Naive thymus-derived CD4-positive, alpha-beta T cell (primary cell): ENCODE results near the gene STAT6. TPM values are rescaled to one million over a fixed set of nuclear protein-coding genes. Genes with fewer than 3 reads are reported as not detected.

Experiments
- ATAC-seq: fragments of 150-1000 bp; cut with Tn5 transposase; 2 replicates; pipeline ENCODE4 v1.10.0; 2021; ENCODE audit warnings: mild to moderate bottlenecking, moderate library complexity
- CTCF ChIA-PET: fragments of 350-600 bp; sonication (Branson Sonifier 250); formaldehyde crosslinking; loops from one replicate; lab custom pipeline; 2021; ENCODE audit warnings: antibody characterized with exemption; lab: Charles Lee
- POLR2A ChIA-PET: fragments of 350-600 bp; sonication (Branson Sonifier 250); formaldehyde crosslinking; loops from one replicate; lab custom pipeline; 2021; ENCODE audit warnings: antibody characterized with exemption, inconsistent platforms; lab: Charles Lee
- DNase-seq, 9 donors: peaks; one replicate each; pipeline versions ENCODE4 v3.0.0 to v3.0.0-alpha.2; 2020 to 2022; ENCODE audit warnings: mixed read lengths in 1 of 9
- H3K27ac ChIP-seq: one replicate; pipeline ENCODE4 v1.7.0; 2013; ENCODE audit warnings: mild to moderate bottlenecking, low read depth, low read length, moderate library complexity
- H3K27me3 ChIP-seq, 2 donors: one replicate each; pipeline ENCODE4 v1.7.0; 2013; ENCODE audit warnings: low read length in 2 of 2, mild to moderate bottlenecking in 2 of 2, moderate library complexity in 2 of 2; ENCODE audit not compliant: control insufficient read depth in 2 of 2, insufficient read depth in 2 of 2
- H3K36me3 ChIP-seq, 3 experiments: 1 replicate in 2 of 3; 2 replicates in 1 of 3; pipeline ENCODE4 v1.7.0; 2013; ENCODE audit warnings: low read length in 3 of 3, mild to moderate bottlenecking in 3 of 3, moderate library complexity in 1 of 3; ENCODE audit not compliant: insufficient read depth in 3 of 3, control insufficient read depth in 2 of 3
- H3K4me1 ChIP-seq, 2 donors: one replicate each; pipeline ENCODE4 v1.7.0; 2013; ENCODE audit warnings: low read length in 2 of 2, mild to moderate bottlenecking in 2 of 2, moderate library complexity in 1 of 2; ENCODE audit not compliant: control insufficient read depth in 2 of 2, insufficient read depth in 2 of 2
- H3K4me3 ChIP-seq: 2 replicates; pipeline ENCODE4 v1.7.0; 2013; ENCODE audit warnings: mild to moderate bottlenecking, low read length
- H3K9me3 ChIP-seq, 3 experiments: 1 replicate in 2 of 3; 2 replicates in 1 of 3; pipeline ENCODE4 v1.7.0; 2013; ENCODE audit warnings: low read length in 3 of 3; ENCODE audit not compliant: control insufficient read depth in 2 of 3
- H3K27ac Mint-ChIP-seq, 9 donors: one replicate each; pipeline ENCODE4 v1.8.0; 2020 to 2022; ENCODE audit warnings: mixed read lengths in 9 of 9, mild to moderate bottlenecking in 8 of 9, moderate library complexity in 5 of 9, inconsistent platforms in 2 of 9
- H3K27me3 Mint-ChIP-seq, 5 donors: one replicate each; pipeline ENCODE4 v1.8.0; 2021 to 2022; ENCODE audit warnings: mixed read lengths in 5 of 5, mild to moderate bottlenecking in 1 of 5
- H3K36me3 Mint-ChIP-seq, 5 donors: one replicate each; pipeline ENCODE4 v1.8.0; 2020 to 2022; ENCODE audit warnings: mixed read lengths in 5 of 5, mild to moderate bottlenecking in 3 of 5, inconsistent platforms in 1 of 5
- H3K4me1 Mint-ChIP-seq, 7 donors: one replicate each; pipeline ENCODE4 v1.8.0; 2020 to 2022; ENCODE audit warnings: mixed read lengths in 7 of 7, mild to moderate bottlenecking in 3 of 7, inconsistent platforms in 1 of 7
- H3K4me3 Mint-ChIP-seq, 10 donors: one replicate each; pipeline ENCODE4 v1.8.0; 2020 to 2022; ENCODE audit warnings: mild to moderate bottlenecking in 10 of 10, mixed read lengths in 10 of 10, moderate library complexity in 6 of 10, inconsistent platforms in 2 of 10
- H3K9me3 Mint-ChIP-seq, 11 donors: one replicate each; pipeline ENCODE4 v1.8.0; 2020 to 2022; ENCODE audit warnings: mixed read lengths in 11 of 11, mild to moderate bottlenecking in 4 of 11, inconsistent platforms in 1 of 11, moderate library complexity in 1 of 11
- intact Hi-C, 2 donors: fragments of 100-400 bp; cut with micrococcal nuclease; formaldehyde crosslinking; loops; one replicate each; pipeline ENCODE4 v1.15.1; 2023
- polyA plus RNA-seq, 2 donors: library from polyadenylated mRNA; unstranded; fragments of 300-500 nt; fragmentation: Illumina TruSeq; gene quantifications; one replicate each; pipeline ENCODE4 v1.2.3, GENCODE V29; 2021
- total RNA-seq, 6 experiments: library from RNA in 5 of 6; stranded (reverse) in 5 of 6; gene quantifications; 1 replicate in 5 of 6; 2 replicates in 1 of 6; pipeline ENCODE4 v1.2.3 and lab custom pipeline; 2021 to 2026

The STAT6 gene
- total and polyA plus RNA-seq, 7 experiments from 2014 or later = 99.3 to 403 (median 231) TPM

GRCh38 chr12:57133013-57133569 lies 21.9 kb upstream of the STAT6 start:
- POLR2A ChIA-PET = no interaction called here
- Histone ChIP-seq H3K27ac (no peak overlapping the region), H3K4me3 (no peak overlapping the region), H3K27me3 (peaks cover 0 to 5% of the 10 kb centered on the region in 2 donors), H3K4me1 (no peaks in the 10 kb centered on the region), H3K9me3 (no peaks in the 10 kb centered on the region), H3K36me3 (peaks cover 0 to 1% (median 0%) of the 10 kb centered on the region in 3 experiments)
- Mint-ChIP-seq H3K36me3 (no peaks in the 10 kb centered on the region), H3K27ac (no peak overlapping the region), H3K9me3 (peaks cover 0 to 1% (median 0%) of the 10 kb centered on the region in 11 donors), H3K4me3 (no peak overlapping the region), H3K4me1 (peaks cover 2 to 19% (median 7%) of the 10 kb centered on the region in 7 donors), H3K27me3 (peaks cover 0 to 30% (median 0%) of the 10 kb centered on the region in 5 donors)
- no peak for ATAC-seq
- CTCF ChIA-PET = interaction anchor here (0.8 kb wide), 1 partner anchor 8 kb away, joined by 3 read pairs; no protein-coding TSS in a partner anchor
- intact Hi-C loops = no loop called here
- no peak for DNase-seq

DNA sequence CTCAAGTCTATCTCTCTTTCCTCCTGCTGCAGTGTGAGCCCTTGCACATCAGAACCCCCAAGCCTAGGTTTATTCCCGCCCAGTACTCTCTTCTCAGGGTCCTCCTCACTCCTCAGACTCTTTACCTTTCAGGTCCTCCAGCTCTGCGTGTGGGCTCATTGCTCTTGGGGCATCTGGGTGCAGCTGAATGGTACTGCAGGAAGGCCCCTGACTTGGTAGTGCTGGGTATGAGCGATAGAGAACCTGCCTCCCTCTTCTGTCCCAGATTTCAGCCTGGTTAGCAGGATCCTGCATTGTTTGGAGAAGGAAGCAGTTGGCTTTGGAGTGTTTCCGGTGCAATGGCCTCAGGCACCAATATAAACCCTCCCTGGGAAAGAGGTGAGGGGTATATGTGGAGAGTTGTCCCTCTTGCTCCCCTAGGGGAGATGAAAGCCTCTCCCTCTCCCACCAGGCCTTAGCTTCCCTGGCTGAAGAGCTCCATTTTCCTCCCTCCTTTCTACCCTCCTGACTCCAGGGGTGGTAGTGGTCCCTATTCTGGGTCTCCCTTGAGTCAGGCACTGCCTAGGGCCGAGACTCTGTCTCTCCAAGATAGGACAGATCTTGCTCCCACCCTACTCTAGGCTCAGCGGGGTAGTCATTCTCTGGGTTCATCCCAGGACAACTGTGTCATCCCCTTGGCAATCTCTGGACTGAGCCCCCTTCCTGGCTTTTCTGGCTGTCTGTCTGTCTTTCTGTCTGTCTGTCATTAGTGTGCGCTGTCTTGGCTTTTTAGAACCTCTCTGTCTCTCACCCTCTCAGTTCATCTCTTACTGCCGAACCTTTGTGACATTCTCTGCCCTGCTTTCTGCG lies 21.0 kb upstream of the STAT6 start:
- DNase-seq = peak in 1 of 9 donors; percentile 4
- Mint-ChIP-seq H3K36me3 (no peaks in the 10 kb centered on the region), H3K9me3 (peaks cover 0 to 1% (median 0%) of the 10 kb centered on the region in 11 donors), H3K4me3 (peak overlapping the region in 1 of 10 donors; percentile 39), H3K27ac (peak overlapping the region in 4 of 9 donors; percentile 1 to 70 (median 27)), H3K4me1 (peaks cover 5 to 20% (median 10%) of the 10 kb centered on the region in 7 donors), H3K27me3 (peaks cover 0 to 33% (median 0%) of the 10 kb centered on the region in 5 donors)
- ATAC-seq = no peak
- H3K27ac ChIP-seq = no peak overlapping the region
- no peak overlapping the region for H3K4me3 ChIP-seq
- intact Hi-C loops = no loop called here
- ChIA-PET CTCF (interaction anchor here (0.6 to 3.0 kb wide), 3 partner anchors 13 to 1111 kb away, joined by 3 to 9 read pairs (median 4); partner anchors contain the start of gene STAT6), POLR2A (no interaction called here)
- peaks cover 0 to 5% (median 0%) of the 10 kb centered on the region in 3 experiments for H3K36me3 ChIP-seq
- peaks cover 0 to 3% of the 10 kb centered on the region in 2 donors for H3K4me1 ChIP-seq
- H3K9me3 ChIP-seq = no peaks in the 10 kb centered on the region
- H3K27me3 ChIP-seq = peaks cover 0 to 5% of the 10 kb centered on the region in 2 donors

GRCh38 chr12:57130941-57131340 lies 19.8 kb upstream of the STAT6 start:
- Mint-ChIP-seq H3K4me3 (peak overlapping the region in 4 of 10 donors; percentile 4 to 93 (median 43)), H3K27me3 (peaks cover 0 to 44% (median 0%) of the 10 kb centered on the region in 5 donors), H3K27ac (peak overlapping the region in 4 of 9 donors; percentile 22 to 77 (median 52)), H3K4me1 (peaks cover 6 to 23% (median 14%) of the 10 kb centered on the region in 7 donors), H3K9me3 (peaks cover 0 to 1% (median 0%) of the 10 kb centered on the region in 11 donors), H3K36me3 (no peaks in the 10 kb centered on the region)
- ChIA-PET CTCF (interaction anchor here (1.0 to 3.0 kb wide), 2 partner anchors 19 to 51 kb away, joined by 5 to 9 read pairs; partner anchors contain the start of gene STAT6), POLR2A (interaction anchor here (1.0 kb wide), 1 partner anchor 52 kb away, joined by 3 read pairs; no protein-coding TSS in a partner anchor)
- Histone ChIP-seq H3K36me3 (peaks cover 0 to 5% (median 0%) of the 10 kb centered on the region in 3 experiments), H3K27ac (no peak overlapping the region), H3K4me3 (no peak overlapping the region), H3K27me3 (peaks cover 0 to 5% of the 10 kb centered on the region in 2 donors), H3K4me1 (peaks cover 0 to 6% of the 10 kb centered on the region in 2 donors), H3K9me3 (no peaks in the 10 kb centered on the region)
- ATAC-seq (no peak), DNase-seq (peak in 1 of 9 donors; percentile 8)
- intact Hi-C loops = no loop called here

GRCh38 chr12:57129889-57130288 lies 18.7 kb upstream of the STAT6 start:
- Histone ChIP-seq H3K27me3 (peaks cover 0 to 5% of the 10 kb centered on the region in 2 donors), H3K27ac (no peak overlapping the region), H3K36me3 (peaks cover 0 to 5% (median 0%) of the 10 kb centered on the region in 3 experiments), H3K4me3 (no peak overlapping the region), H3K9me3 (no peaks in the 10 kb centered on the region), H3K4me1 (peaks cover 0 to 6% of the 10 kb centered on the region in 2 donors)
- H3K27ac Mint-ChIP-seq = peak overlapping the region in 6 of 9 donors; percentile 48 to 84 (median 66)
- DNase-seq (peak in 1 of 9 donors; percentile 0), ATAC-seq (peak; percentile 43)
- H3K9me3 Mint-ChIP-seq = peaks cover 0 to 1% (median 0%) of the 10 kb centered on the region in 11 donors
- ChIA-PET CTCF (interaction anchor here (1.0 to 3.0 kb wide), 2 partner anchors 18 to 53 kb away, joined by 5 to 9 read pairs; partner anchors contain the start of gene STAT6), POLR2A (no interaction called here)
- H3K4me1 Mint-ChIP-seq = peaks cover 6 to 23% (median 14%) of the 10 kb centered on the region in 7 donors
- no peaks in the 10 kb centered on the region for H3K36me3 Mint-ChIP-seq
- peaks cover 0 to 50% (median 0%) of the 10 kb centered on the region in 5 donors for H3K27me3 Mint-ChIP-seq
- H3K4me3 Mint-ChIP-seq = peak overlapping the region; percentile 59 to 93 (median 68)
- intact Hi-C loops = loop anchor here (5.0 to 10.0 kb wide), 2 partner anchors 123 to 325 kb away; partner anchors contain the start of genes GLI1 (in 1 of the 2), INHBE (in 1 of the 2) and ZBTB39 (in 1 of the 2)

GRCh38 chr12:57129321-57129842 lies 18.2 kb upstream of the STAT6 start:
- Histone ChIP-seq H3K27ac (no peak overlapping the region), H3K4me3 (no peak overlapping the region)

More at GRCh38 chr12:57129321-57129842, 18.2 kb upstream of the STAT6 start:
- Mint-ChIP-seq H3K36me3 (no peaks in the 10 kb centered on the region), H3K4me1 (peaks cover 3 to 25% (median 15%) of the 10 kb centered on the region in 7 donors), H3K9me3 (peaks cover 0 to 1% (median 0%) of the 10 kb centered on the region in 11 donors), H3K27me3 (peaks cover 0 to 55% (median 0%) of the 10 kb centered on the region in 5 donors), H3K4me3 (peak overlapping the region; percentile 59 to 93 (median 71)), H3K27ac (peak overlapping the region in 6 of 9 donors; percentile 48 to 84 (median 66))
- peaks cover 0 to 6% of the 10 kb centered on the region in 2 donors for H3K4me1 ChIP-seq
- H3K9me3 ChIP-seq = no peaks in the 10 kb centered on the region
- intact Hi-C loops = loop anchor here (5.0 to 10.0 kb wide), 2 partner anchors 122 to 325 kb away; partner anchors contain the start of genes GLI1 (in 1 of the 2), INHBE (in 1 of the 2) and ZBTB39 (in 1 of the 2)
- ChIA-PET POLR2A (interaction anchor here (0.9 kb wide), 1 partner anchor 60 kb away, joined by 3 read pairs; no protein-coding TSS in a partner anchor), CTCF (interaction anchor here (3.0 to 10.8 kb wide), 2 partner anchors 17 to 54 kb away, joined by 9 to 162 read pairs; partner anchors contain the start of gene STAT6)
- H3K27me3 ChIP-seq = peaks cover 0 to 5% of the 10 kb centered on the region in 2 donors
- peak in 1 of 9 donors; percentile 3 for DNase-seq
- no peak for ATAC-seq
- H3K36me3 ChIP-seq = peaks cover 0 to 5% (median 0%) of the 10 kb centered on the region in 3 experiments
